Epithelial cell of umbilical artery (primary cell): Measurements from ENCODE around the gene CERK. TPM values are rescaled to one million over a fixed set of nuclear protein-coding genes. Genes with fewer than 3 reads are reported as not detected.

Experiments
- total RNA-seq: library from RNA; depleted of rRNA; stranded (reverse); fragments of >200 nt; gene quantifications from 2 replicates; pipeline ENCODE4 v1.2.3, GENCODE V29; 2014

The CERK gene, protein sequence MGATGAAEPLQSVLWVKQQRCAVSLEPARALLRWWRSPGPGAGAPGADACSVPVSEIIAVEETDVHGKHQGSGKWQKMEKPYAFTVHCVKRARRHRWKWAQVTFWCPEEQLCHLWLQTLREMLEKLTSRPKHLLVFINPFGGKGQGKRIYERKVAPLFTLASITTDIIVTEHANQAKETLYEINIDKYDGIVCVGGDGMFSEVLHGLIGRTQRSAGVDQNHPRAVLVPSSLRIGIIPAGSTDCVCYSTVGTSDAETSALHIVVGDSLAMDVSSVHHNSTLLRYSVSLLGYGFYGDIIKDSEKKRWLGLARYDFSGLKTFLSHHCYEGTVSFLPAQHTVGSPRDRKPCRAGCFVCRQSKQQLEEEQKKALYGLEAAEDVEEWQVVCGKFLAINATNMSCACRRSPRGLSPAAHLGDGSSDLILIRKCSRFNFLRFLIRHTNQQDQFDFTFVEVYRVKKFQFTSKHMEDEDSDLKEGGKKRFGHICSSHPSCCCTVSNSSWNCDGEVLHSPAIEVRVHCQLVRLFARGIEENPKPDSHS
- total RNA-seq = 47.4 and 136 TPM in 2 replicates

GRCh38 chr22:46737976-46738646 lies at the start of gene CERK:
Gene CERK (minus strand): TSS chr22:46738252. CDS start chr22:46738148, 104 bp downstream.

GRCh38 chr22:46762238-46763050 lies 24.4 kb upstream of the CERK start, which contains the start of gene TBC1D22A:
Gene TBC1D22A (plus strand): TSS chr22:46762650. CDS start chr22:46762787, 137 bp downstream.

Other genes with a start within 250 kb of the CERK start
- gene CELSR1, start 200.6 kb downstream of the CERK start, total RNA-seq = 0.15 and 0.32 TPM in 2 replicates
- gene GRAMD4, start 117.9 kb downstream of the CERK start, total RNA-seq = 16.6 and 25.5 TPM in 2 replicates
- gene TBC1D22A, start 24.4 kb upstream of the CERK start, total RNA-seq = 16.6 and 17.5 TPM in 2 replicates